ENCODE measurements around the gene SAMHD1. TPM values are rescaled to one million over a fixed set of nuclear protein-coding genes. Genes with fewer than 3 reads are reported as not detected.
"Not testable (repeated sequence)": the region's sequence is repeated elsewhere in the genome, so short reads cannot be mapped to it uniquely, and the experiment has no call there.

Gene SAMHD1
- total RNA-seq, 1 donor = 32.6 TPM

DNA sequence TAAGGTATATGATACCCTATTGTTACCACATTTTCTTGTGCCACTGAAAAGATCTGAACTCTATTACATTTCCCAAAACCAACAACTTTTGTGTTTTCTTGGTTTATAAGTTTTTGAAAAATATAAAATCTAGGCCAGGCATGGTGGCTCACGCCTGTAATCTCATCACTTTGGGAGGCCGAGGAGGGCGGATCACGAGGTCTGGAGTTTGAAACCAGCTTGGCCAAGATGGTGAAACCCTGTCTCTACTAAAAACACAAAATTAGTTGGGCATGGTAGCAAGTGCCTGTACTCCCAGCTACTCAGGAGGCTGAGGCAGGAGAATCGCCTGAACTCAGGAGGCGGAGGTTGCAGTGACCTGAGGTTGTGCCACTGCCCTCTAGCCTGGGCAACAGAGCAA is 34.3 kb downstream of the SAMHD1 start:
- Histone ChIP-seq H4K20me1 (ENCODE audit: insufficient read depth, low read length) (no peaks in the 10 kb centered on the region), H3K4me3 (ENCODE audit: insufficient read depth, low read length) (no peak overlapping the region), H3K4me1 (ENCODE audit: insufficient read depth, low read length) (no peaks in the 10 kb centered on the region), H3K27ac (ENCODE audit: low read depth, low read length) (no peak overlapping the region), H3K9me3 (ENCODE audit: low read depth, low read length) (no peaks in the 10 kb centered on the region), H3K36me3 (ENCODE audit: insufficient read depth, low read length) (no peaks in the 10 kb centered on the region), H3K79me2 (ENCODE audit: insufficient read depth, low read length) (no peaks in the 10 kb centered on the region), H3K27me3 (ENCODE audit: insufficient read depth, low read length) (no peaks in the 10 kb centered on the region), H3K4me2 (ENCODE audit: insufficient read depth, low read length) (no peak overlapping the region), H2AFZ (ENCODE audit: low read length) (no peak overlapping the region)
- no peak for TF ChIP-seq CTCF (IDR thresholded peaks at IDR 0.05; ENCODE audit: extremely low read depth, low read depth, low read length)
- DNase-seq (ENCODE audit: insufficient read length, low spot score, missing footprints) = no peak

DNA sequence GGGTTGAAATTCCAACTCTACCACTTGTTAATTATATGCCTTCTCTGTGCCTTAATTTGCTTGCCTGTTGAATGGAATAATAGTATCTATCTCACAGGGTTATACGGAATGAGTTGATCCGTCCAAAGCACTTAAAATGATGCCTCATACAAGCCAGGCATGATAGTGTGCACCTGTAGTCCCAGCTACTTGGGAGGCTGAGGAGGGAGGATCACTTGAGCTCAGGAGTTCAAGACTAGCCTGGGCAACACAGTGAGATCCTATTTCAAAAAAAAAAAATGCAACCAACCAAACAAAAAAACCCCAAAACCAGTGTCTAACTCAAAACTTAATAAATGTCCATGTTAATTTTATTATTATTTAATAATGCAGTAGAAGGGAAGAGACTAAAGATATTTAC is 35.3 kb downstream of the SAMHD1 start:
- no peak for DNase-seq (ENCODE audit: insufficient read length, low spot score, missing footprints)
- no peaks in the 10 kb centered on the region for H3K4me1 ChIP-seq (ENCODE audit: insufficient read depth, low read length)
- no peak overlapping the region for H2AFZ ChIP-seq (ENCODE audit: low read length)
- no peaks in the 10 kb centered on the region for H3K9me3 ChIP-seq (ENCODE audit: low read depth, low read length)
- H3K36me3 ChIP-seq (ENCODE audit: insufficient read depth, low read length) = no peaks in the 10 kb centered on the region
- no peak for TF ChIP-seq CTCF (IDR thresholded peaks at IDR 0.05; ENCODE audit: extremely low read depth, low read depth, low read length)
- no peak overlapping the region for H3K27ac ChIP-seq (ENCODE audit: low read depth, low read length)
- no peak overlapping the region for H3K4me3 ChIP-seq (ENCODE audit: insufficient read depth, low read length)
- H3K4me2 ChIP-seq (ENCODE audit: insufficient read depth, low read length) = no peak overlapping the region
- H3K79me2 ChIP-seq (ENCODE audit: insufficient read depth, low read length) = no peaks in the 10 kb centered on the region
- no peaks in the 10 kb centered on the region for H3K27me3 ChIP-seq (ENCODE audit: insufficient read depth, low read length)
- H4K20me1 ChIP-seq (ENCODE audit: insufficient read depth, low read length) = no peaks in the 10 kb centered on the region

GRCh38 chr20:36908603-36909002 is 42.9 kb downstream of the SAMHD1 start:
- Histone ChIP-seq H3K4me3 (ENCODE audit: insufficient read depth, low read length) (no peak overlapping the region), H2AFZ (ENCODE audit: low read length) (no peak overlapping the region), H3K4me2 (ENCODE audit: insufficient read depth, low read length) (no peak overlapping the region), H3K27me3 (ENCODE audit: insufficient read depth, low read length) (no peaks in the 10 kb centered on the region), H4K20me1 (ENCODE audit: insufficient read depth, low read length) (no peaks in the 10 kb centered on the region), H3K79me2 (ENCODE audit: insufficient read depth, low read length) (no peaks in the 10 kb centered on the region), H3K27ac (ENCODE audit: low read depth, low read length) (no peak overlapping the region), H3K9me3 (ENCODE audit: low read depth, low read length) (no peaks in the 10 kb centered on the region), H3K4me1 (ENCODE audit: insufficient read depth, low read length) (no peaks in the 10 kb centered on the region), H3K36me3 (ENCODE audit: insufficient read depth, low read length) (no peaks in the 10 kb centered on the region)
- TF ChIP-seq CTCF (IDR thresholded peaks at IDR 0.05; ENCODE audit: extremely low read depth, low read depth, low read length) = no peak
- no peak for DNase-seq (ENCODE audit: insufficient read length, low spot score, missing footprints)

DNA sequence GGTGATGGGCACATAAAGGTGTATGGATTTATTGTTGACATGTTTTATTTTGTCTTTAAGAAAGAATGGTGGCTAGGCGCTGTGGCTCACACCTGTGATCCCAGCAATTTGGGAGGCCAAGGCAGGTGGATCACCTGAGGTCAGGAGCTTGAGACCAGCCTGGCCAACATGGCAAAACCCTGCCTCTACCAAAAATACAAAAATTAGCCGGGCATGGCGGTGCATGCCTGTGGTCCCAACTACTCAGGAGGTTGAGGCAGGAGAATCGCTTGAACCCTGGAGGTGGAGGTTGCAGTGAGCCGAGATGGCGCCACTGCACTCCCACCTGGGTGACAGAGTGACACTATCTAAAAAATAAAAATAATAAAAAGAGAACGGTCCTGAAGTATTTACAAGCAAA is 45.4 kb downstream of the SAMHD1 start:
- not testable (repeated sequence) for H3K79me2 ChIP-seq (ENCODE audit: insufficient read depth, low read length); H4K20me1 ChIP-seq (ENCODE audit: insufficient read depth, low read length); H3K9me3 ChIP-seq (ENCODE audit: low read depth, low read length); DNase-seq (ENCODE audit: insufficient read length, low spot score, missing footprints); H3K27me3 ChIP-seq (ENCODE audit: insufficient read depth, low read length); H3K4me2 ChIP-seq (ENCODE audit: insufficient read depth, low read length); H3K36me3 ChIP-seq (ENCODE audit: insufficient read depth, low read length); H2AFZ ChIP-seq (ENCODE audit: low read length); H3K27ac ChIP-seq (ENCODE audit: low read depth, low read length); H3K4me3 ChIP-seq (ENCODE audit: insufficient read depth, low read length); H3K4me1 ChIP-seq (ENCODE audit: insufficient read depth, low read length)

DNA sequence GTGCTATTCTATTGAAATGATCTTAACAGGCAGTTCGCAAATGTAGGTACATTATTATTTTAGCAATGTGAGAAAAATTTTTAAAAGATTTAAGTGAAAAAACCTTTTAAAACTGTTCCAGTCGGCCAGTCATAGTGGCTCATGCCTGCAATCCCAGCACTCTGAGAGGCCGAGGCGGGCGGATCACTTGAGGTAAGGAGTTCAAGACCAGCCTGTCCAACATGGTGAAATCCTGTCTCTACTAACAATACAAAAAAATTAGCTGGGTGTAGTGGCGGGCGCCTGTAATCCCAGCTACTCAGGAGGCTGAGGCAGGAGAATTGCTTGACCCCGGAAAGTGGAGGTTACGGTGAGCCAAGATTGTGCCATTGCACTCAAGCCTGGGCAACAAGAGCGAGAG is 45.9 kb downstream of the SAMHD1 start:
- not testable (repeated sequence) for H3K9me3 ChIP-seq (ENCODE audit: low read depth, low read length); H3K4me1 ChIP-seq (ENCODE audit: insufficient read depth, low read length); H3K27ac ChIP-seq (ENCODE audit: low read depth, low read length); H4K20me1 ChIP-seq (ENCODE audit: insufficient read depth, low read length); DNase-seq (ENCODE audit: insufficient read length, low spot score, missing footprints); H3K79me2 ChIP-seq (ENCODE audit: insufficient read depth, low read length); H3K4me3 ChIP-seq (ENCODE audit: insufficient read depth, low read length); H2AFZ ChIP-seq (ENCODE audit: low read length); H3K27me3 ChIP-seq (ENCODE audit: insufficient read depth, low read length); H3K4me2 ChIP-seq (ENCODE audit: insufficient read depth, low read length); H3K36me3 ChIP-seq (ENCODE audit: insufficient read depth, low read length)

Data from osteoblast (primary cell).